GM21619 (cell line): ENCODE measurements around the gene DNER.
"Not testable (repeated sequence)": the region's sequence is repeated elsewhere in the genome, so short reads cannot be mapped to it uniquely, and the experiment has no call there.

ENCODE experiments used
- ATAC-seq: cut with Tn5 transposase; IDR thresholded peaks from one replicate; pipeline ENCODE4 v1.9.1; 2021; ENCODE audit not compliant: unreplicated experiment

DNER gene

GRCh38 chr2:229627728-229628127 lies 86.6 kb downstream of the DNER start:
- no peak for ATAC-seq

- no peak for ATAC-seq
Observed at GRCh38 chr2:229622495-229623355, 91.6 kb downstream of the DNER start.

GRCh38 chr2:229620759-229621158 lies 93.6 kb downstream of the DNER start:
- ATAC-seq, result no peak

DNA sequence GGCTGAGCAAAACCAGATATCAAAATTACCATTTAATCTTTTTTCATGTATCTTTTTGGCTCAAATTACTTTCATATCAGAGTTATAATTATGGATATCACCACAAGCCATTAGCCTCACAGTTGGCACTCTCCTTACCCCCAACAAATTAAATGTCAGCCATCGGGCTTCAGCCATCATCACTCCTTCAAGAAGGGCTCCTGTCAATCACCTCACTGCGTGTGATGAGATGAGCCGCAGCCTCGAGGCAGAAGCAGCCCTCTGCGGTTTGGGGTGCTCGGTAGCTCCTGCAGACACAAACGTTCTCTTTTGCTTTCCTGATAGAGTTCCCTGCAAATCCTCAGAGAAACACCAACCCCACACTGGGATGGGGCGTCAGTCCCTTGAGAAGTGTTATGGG lies 94.1 kb downstream of the DNER start:
- no peak for ATAC-seq

DNA sequence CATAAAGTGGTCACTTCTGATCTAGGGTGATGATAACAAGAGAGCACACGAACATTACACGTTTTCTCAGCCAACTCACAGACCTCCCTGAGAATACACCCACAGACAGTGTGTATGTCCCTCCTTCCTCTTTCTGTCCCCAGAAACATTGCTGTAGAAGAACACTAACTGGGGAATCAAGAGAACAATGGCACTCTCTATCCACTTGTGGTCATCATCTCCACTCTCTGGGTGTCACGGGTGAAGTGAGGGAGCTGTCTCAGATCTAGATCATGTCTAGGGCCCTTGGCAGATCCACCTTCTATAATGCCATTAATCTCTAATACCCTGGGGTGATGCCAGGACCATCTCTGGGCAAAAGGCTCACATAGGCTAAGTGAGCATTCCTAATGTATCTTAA lies 97.9 kb downstream of the DNER start:
- ATAC-seq, result no peak

- not testable (repeated sequence) for ATAC-seq
Observed at GRCh38 chr2:229614021-229614420, 100.3 kb downstream of the DNER start.

DNA sequence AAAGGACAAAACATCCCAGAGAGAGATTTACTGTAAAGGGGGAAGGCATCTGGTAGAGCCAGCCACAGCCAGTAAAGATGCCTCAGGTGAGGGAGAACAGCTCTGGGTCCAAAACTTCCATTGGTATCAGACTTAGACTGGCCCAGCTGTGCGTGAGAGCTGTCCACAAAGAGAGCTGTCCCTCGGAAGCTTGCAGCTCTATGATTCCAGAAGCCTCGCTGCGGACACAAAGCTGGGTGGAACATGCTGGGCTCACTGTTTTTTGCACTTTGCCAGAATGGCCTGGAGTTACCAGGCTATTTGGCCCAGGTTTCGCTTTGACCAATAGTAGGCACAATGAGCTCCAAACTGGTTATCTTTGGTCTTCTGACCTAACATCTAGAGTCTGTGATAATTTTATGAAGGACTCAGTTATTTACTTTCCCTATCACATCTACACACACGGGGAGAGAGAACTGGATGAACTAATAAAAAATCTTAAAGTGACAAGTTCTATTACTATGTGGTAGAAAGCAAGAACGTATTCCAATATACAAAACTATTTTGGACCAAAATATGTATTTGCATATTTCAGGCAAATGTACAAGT lies 101.9 kb downstream of the DNER start:
- no peak for ATAC-seq

- ATAC-seq, result no peak
Observed at GRCh38 chr2:229611360-229611759, 103.0 kb downstream of the DNER start.

- ATAC-seq, result no peak
Observed at GRCh38 chr2:229610872-229611271, 103.5 kb downstream of the DNER start.

DNA sequence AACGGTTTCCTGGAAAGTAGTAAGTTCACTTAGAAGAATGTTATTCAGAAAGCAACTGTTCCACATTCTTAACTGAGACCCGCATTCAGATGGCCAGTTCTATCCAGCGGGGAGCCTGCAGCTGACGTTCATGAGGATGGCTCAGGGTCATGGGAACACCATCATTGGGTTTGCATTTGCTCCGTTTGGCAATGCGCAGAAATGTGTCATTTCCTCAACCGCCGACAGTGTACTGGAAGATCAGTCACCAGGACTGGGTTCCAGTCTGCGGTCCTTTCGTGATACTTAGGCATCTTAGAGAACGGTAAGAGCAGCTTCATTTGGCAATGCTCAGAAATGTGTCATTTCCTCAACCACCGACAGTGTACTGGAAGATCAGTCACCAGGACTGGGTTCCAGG lies 104.0 kb downstream of the DNER start:
- no peak for ATAC-seq

- ATAC-seq, result no peak
Observed at GRCh38 chr2:229601936-229602335, 112.4 kb downstream of the DNER start.

GRCh38 chr2:229601396-229601795 lies 113.0 kb downstream of the DNER start:
- no peak for ATAC-seq

GRCh38 chr2:229598227-229598626 lies 116.1 kb downstream of the DNER start:
- ATAC-seq, result no peak

DNA sequence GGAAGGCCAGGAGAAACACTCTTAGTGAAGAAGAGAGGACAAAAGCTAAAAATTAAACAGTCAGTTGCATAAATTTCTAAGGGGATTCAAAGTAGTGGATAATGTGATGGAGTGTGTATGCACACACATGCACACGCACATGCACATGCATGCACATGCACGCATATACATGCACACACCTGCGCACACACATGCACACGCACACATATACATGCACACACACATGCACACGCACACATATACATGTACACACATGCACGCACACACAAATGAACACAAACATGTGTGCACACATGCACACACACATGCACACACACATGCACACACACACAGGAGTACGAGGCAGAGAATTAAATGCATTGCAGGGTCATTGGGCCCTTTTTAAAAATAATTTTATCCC lies 117.6 kb downstream of the DNER start:
- no peak for ATAC-seq

DNA sequence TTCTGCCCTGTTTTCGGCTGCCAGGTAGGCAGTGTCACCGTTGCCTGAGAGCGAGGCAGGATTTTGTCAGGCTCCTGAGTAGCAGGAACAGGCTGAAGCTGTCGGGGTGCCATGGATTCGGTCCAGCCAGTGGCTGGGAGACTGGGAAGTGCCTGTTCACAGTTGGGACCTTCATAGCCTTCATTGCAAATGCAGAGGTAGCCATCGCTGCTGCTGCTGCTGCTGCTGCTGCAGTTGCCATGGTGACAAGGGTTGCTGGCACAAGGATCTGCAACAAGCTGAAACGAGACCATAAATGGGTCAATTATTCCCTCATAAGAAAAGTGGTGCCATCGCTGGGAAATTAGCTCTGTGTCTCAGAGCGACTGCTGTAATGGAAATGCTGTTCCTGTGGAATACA lies 122.7 kb downstream of the DNER start:
- ATAC-seq, result no peak

GRCh38 chr2:229586746-229587705 lies 127.3 kb downstream of the DNER start:
- ATAC-seq, result peak; percentile 84

DNA sequence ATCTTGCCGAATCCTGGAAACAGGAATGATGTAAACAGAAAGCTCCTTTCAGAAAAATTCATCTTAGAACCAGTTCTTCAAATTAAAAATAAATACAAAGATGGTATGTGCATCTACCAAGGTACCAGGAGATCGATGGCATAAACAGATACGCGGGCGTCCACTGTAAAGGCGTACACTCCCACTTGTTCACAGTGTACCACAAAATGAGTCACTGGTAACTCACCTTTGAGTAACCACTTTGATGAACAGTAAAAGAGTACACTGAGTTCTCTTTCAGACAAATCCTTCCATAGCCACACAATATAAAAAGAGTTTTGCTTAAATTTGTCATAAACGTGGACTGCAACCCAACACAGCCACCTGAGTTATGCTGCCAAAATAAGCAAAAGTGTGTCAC lies 128.3 kb downstream of the DNER start:
- no peak for ATAC-seq

DNA sequence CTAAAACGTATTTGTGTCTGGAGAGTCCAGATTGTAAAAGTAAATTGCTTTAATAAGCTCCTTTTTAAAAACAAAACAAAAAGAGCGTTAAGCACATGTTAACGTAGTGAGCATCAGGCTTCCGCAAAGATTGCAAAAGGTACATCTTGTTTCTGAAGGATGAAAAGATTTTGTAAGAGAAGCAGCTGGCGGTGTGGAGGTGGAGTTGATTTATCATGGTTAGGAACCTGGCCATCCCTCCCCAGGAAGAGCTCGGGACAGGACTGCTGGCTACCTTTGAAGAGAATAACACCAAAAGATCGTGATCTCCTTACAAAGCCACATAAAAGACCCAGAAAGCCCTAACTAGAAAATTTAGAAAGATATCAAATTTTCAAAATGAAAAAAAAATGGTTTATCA lies 132.2 kb downstream of the DNER start:
- no peak for ATAC-seq

DNA sequence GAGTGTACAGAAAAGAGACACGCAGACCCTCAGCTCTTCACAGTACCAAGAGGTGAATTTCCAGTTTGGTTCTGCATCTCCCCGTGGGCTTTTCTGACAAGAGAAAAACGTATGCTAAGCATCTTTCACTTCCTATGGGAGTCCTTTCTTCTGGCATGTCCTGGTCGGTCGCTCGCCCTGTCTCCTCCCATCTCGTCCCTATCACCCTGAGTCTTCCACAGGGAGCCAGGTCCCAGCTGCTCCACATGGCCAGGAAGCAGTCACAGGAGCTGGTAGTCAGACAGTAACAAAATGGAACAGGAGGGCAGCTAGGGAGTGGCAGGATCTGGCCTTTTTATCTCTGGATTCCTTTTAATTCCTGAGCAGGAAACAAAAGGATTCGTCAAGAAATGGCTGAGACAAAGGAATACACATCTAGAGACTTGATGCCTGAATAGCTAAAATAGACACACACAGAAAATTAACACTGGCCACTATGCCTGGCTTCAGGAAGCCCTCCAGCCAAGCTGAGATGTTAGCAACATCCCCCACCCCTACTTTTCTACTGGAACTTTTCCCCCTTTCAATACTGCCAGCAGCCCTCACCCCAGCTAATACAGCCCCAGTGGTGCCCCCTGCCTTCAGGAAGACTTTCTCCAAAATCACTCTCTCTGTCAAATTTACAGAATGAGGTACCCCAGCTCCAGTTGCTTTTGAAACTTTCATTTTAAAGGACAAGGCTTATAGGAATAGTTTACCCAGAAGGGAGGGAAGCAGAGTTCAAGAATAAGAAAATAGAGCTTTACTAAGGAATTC lies 136.1 kb downstream of the DNER start:
- ATAC-seq, result no peak

GRCh38 chr2:229575569-229576315 lies 138.6 kb downstream of the DNER start:
- ATAC-seq, result no peak
